Thymus (tissue), 11 donors: ENCODE results near the gene MASP1. TPM values are rescaled to one million over a fixed set of nuclear protein-coding genes. Genes with fewer than 3 reads are reported as not detected.

Source experiments
- DNase-seq, 9 donors: peaks; one replicate each; pipeline ENCODE4 v3.0.0-alpha.2; 2013; ENCODE audit warnings: low spot score in 9 of 9, low read depth in 6 of 9, missing footprints in 1 of 9
- H3K27ac ChIP-seq, 2 donors: one replicate each; pipeline ENCODE4 v1.5.1; 2013; ENCODE audit warnings: control low read depth in 1 of 2, low read depth in 1 of 2, low read length in 1 of 2, mild to moderate bottlenecking in 1 of 2, moderate library complexity in 1 of 2
- H3K27me3 ChIP-seq, 2 donors: one replicate each; pipeline ENCODE4 v1.5.1; 2013; ENCODE audit warnings: low read length in 1 of 2; ENCODE audit not compliant: control insufficient read depth in 2 of 2, insufficient read depth in 1 of 2
- H3K36me3 ChIP-seq, 2 donors: one replicate each; pipeline ENCODE4 v1.5.1; 2013; ENCODE audit warnings: low read length in 1 of 2, mild to moderate bottlenecking in 1 of 2, moderate library complexity in 1 of 2; ENCODE audit not compliant: control insufficient read depth in 2 of 2, insufficient read depth in 2 of 2
- H3K4me1 ChIP-seq, 2 donors: one replicate each; pipeline ENCODE4 v1.5.1; 2013; ENCODE audit warnings: low read length in 2 of 2; ENCODE audit not compliant: control insufficient read depth in 2 of 2, insufficient read depth in 2 of 2
- H3K4me3 ChIP-seq, 2 donors: one replicate each; pipeline ENCODE4 v1.5.1; 2013; ENCODE audit warnings: low read length in 2 of 2, control low read depth in 1 of 2, mild to moderate bottlenecking in 1 of 2
- H3K9me3 ChIP-seq, 2 donors: one replicate each; pipeline ENCODE4 v1.5.1; 2013; ENCODE audit warnings: low read length in 1 of 2, mild to moderate bottlenecking in 1 of 2; ENCODE audit not compliant: control insufficient read depth in 2 of 2, insufficient read depth in 1 of 2
- WGBS: extraction: QIAGEN DNeasy Blood & Tissue Kit; methylation state at CpG from one replicate; pipeline ENCODE4 v1.1.7; 2013; 5-methylcytosine and 5-hydroxymethylcytosine counted together
- polyA plus RNA-seq: library from polyadenylated mRNA; stranded (reverse); fragments of 200-250 nt; gene quantifications from one replicate; pipeline ENCODE4 v1.2.3, GENCODE V29; 2013
- total RNA-seq: library from RNA; stranded (reverse); fragments of 120-200 nt; gene quantifications from one replicate; pipeline ENCODE4 v1.2.4, GENCODE V29; 2013
- donor health status: healthy.

The MASP1 gene
- total and polyA plus RNA-seq, 2 donors = 0.14 to 0.18 TPM

- 96% methylated on average over 6 of the region's 6 CpGs for WGBS
- no peaks in the 10 kb centered on the region for H3K9me3 ChIP-seq
- no peaks in the 10 kb centered on the region for H3K36me3 ChIP-seq
- H3K4me1 ChIP-seq = no peaks in the 10 kb centered on the region
- H3K27ac ChIP-seq = no peak overlapping the region
- no peak overlapping the region for H3K4me3 ChIP-seq
- H3K27me3 ChIP-seq = no peaks in the 10 kb centered on the region
- DNase-seq = no peak
Measured at GRCh38 chr3:187262360-187262759, 29.2 kb downstream of the MASP1 start.

- Histone ChIP-seq H3K9me3 (no peaks in the 10 kb centered on the region), H3K27me3 (no peaks in the 10 kb centered on the region), H3K27ac (no peak overlapping the region), H3K4me3 (no peak overlapping the region), H3K4me1 (no peaks in the 10 kb centered on the region), H3K36me3 (no peaks in the 10 kb centered on the region)
- 95% methylated on average over 3 of the region's 3 CpGs for WGBS
- DNase-seq = no peak
Measured at GRCh38 chr3:187261541-187261969, 30.0 kb downstream of the MASP1 start.

- no peak for DNase-seq
- Histone ChIP-seq H3K4me3 (no peak overlapping the region), H3K9me3 (no peaks in the 10 kb centered on the region), H3K36me3 (no peaks in the 10 kb centered on the region), H3K4me1 (no peaks in the 10 kb centered on the region), H3K27ac (no peak overlapping the region), H3K27me3 (no peaks in the 10 kb centered on the region)
- WGBS = 69% methylated on average over 2 of the region's 2 CpGs
Measured at GRCh38 chr3:187259171-187259570, 32.4 kb downstream of the MASP1 start.

- no peak overlapping the region for H3K4me3 ChIP-seq
- no peaks in the 10 kb centered on the region for H3K9me3 ChIP-seq
- DNase-seq = no peak
- H3K36me3 ChIP-seq = no peaks in the 10 kb centered on the region
- H3K4me1 ChIP-seq = no peaks in the 10 kb centered on the region
- no peak overlapping the region for H3K27ac ChIP-seq
- 91% methylated on average over 5 of the region's 5 CpGs for WGBS
- no peaks in the 10 kb centered on the region for H3K27me3 ChIP-seq
Measured at GRCh38 chr3:187257992-187258692, 33.4 kb downstream of the MASP1 start.

- Histone ChIP-seq H3K27me3 (no peaks in the 10 kb centered on the region), H3K36me3 (no peaks in the 10 kb centered on the region), H3K4me1 (no peaks in the 10 kb centered on the region), H3K4me3 (no peak overlapping the region), H3K27ac (no peak overlapping the region), H3K9me3 (no peaks in the 10 kb centered on the region)
- no peak for DNase-seq
- 97% methylated on average over 6 of the region's 6 CpGs for WGBS
Measured at GRCh38 chr3:187257471-187257870, 34.1 kb downstream of the MASP1 start.

- WGBS = 96% methylated on average over 10 of the region's 10 CpGs
- H3K4me1 ChIP-seq = no peaks in the 10 kb centered on the region
- H3K27me3 ChIP-seq = no peaks in the 10 kb centered on the region
- no peak overlapping the region for H3K27ac ChIP-seq
- no peaks in the 10 kb centered on the region for H3K36me3 ChIP-seq
- no peak overlapping the region for H3K4me3 ChIP-seq
- no peaks in the 10 kb centered on the region for H3K9me3 ChIP-seq
- DNase-seq = no peak
Measured at GRCh38 chr3:187256051-187256616, 35.4 kb downstream of the MASP1 start.

- Histone ChIP-seq H3K27me3 (no peaks in the 10 kb centered on the region), H3K9me3 (no peaks in the 10 kb centered on the region), H3K4me1 (no peaks in the 10 kb centered on the region), H3K27ac (no peak overlapping the region), H3K4me3 (no peak overlapping the region), H3K36me3 (no peaks in the 10 kb centered on the region)
- DNase-seq = peak in 1 of 9 donors; percentile 2
- WGBS = 65% methylated on average over 1 of the region's 1 CpG
Measured at GRCh38 chr3:187255314-187255713, 36.2 kb downstream of the MASP1 start.

GRCh38 chr3:187252311-187252710 lies 39.2 kb downstream of the MASP1 start:
- 68% methylated on average over 4 of the region's 4 CpGs for WGBS
- H3K27me3 ChIP-seq = no peaks in the 10 kb centered on the region
- H3K4me3 ChIP-seq = no peak overlapping the region
- H3K9me3 ChIP-seq = no peaks in the 10 kb centered on the region
- H3K27ac ChIP-seq = no peak overlapping the region
- no peaks in the 10 kb centered on the region for H3K36me3 ChIP-seq
- no peaks in the 10 kb centered on the region for H3K4me1 ChIP-seq
- DNase-seq = no peak

- 82% methylated on average over 3 of the region's 3 CpGs for WGBS
- no peak overlapping the region for H3K27ac ChIP-seq
- no peaks in the 10 kb centered on the region for H3K36me3 ChIP-seq
- H3K4me3 ChIP-seq = no peak overlapping the region
- no peaks in the 10 kb centered on the region for H3K9me3 ChIP-seq
- H3K27me3 ChIP-seq = no peaks in the 10 kb centered on the region
- H3K4me1 ChIP-seq = no peaks in the 10 kb centered on the region
- DNase-seq = no peak
Measured at GRCh38 chr3:187251599-187251998, 39.9 kb downstream of the MASP1 start.
